ENCODE results near the gene CAPN11. TPM values are rescaled to one million over a fixed set of nuclear protein-coding genes. Genes with fewer than 3 reads are reported as not detected.
A peak's percentile ranks its signal among the peaks of the same experiment; 100 is the strongest.

CAPN11 gene
- total RNA-seq, 1 donor from 2014 or later, result 2.3 TPM

DNA sequence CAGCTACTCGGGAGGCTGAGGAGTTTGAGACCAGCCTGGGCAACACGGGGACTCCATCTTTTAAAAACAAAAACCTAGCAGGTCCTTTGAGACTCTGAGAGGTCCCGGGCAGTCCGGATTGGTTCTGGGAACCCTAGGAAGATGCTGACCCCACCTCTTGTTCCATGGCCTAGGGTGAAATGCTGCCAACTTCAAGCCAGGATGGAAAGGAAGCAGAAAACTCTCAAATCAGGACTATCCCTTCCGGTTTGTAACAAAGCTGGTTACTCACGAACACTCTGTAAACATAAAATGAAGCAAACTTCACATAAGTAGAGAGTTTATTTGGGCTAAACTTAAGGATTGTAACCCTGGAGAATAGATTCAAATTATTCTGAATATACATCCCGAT is 28.0 kb downstream of the CAPN11 start:
- DNase-seq (ENCODE audit: low spot score), result no peak
- Mint-ChIP-seq H3K4me3 (ENCODE audit: unreplicated experiment) (no peak overlapping the region), H3K27me3 (ENCODE audit: unreplicated experiment) (peaks cover 7% of the 10 kb centered on the region), H3K27ac (ENCODE audit: unreplicated experiment) (peak overlapping the region; percentile 89), H3K4me1 (ENCODE audit: unreplicated experiment) (peaks cover 36% of the 10 kb centered on the region), H3K36me3 (ENCODE audit: low read depth, unreplicated experiment) (no peaks in the 10 kb centered on the region), H3K9me3 (ENCODE audit: unreplicated experiment) (no peaks in the 10 kb centered on the region)
- TF ChIP-seq, protein P1, sequence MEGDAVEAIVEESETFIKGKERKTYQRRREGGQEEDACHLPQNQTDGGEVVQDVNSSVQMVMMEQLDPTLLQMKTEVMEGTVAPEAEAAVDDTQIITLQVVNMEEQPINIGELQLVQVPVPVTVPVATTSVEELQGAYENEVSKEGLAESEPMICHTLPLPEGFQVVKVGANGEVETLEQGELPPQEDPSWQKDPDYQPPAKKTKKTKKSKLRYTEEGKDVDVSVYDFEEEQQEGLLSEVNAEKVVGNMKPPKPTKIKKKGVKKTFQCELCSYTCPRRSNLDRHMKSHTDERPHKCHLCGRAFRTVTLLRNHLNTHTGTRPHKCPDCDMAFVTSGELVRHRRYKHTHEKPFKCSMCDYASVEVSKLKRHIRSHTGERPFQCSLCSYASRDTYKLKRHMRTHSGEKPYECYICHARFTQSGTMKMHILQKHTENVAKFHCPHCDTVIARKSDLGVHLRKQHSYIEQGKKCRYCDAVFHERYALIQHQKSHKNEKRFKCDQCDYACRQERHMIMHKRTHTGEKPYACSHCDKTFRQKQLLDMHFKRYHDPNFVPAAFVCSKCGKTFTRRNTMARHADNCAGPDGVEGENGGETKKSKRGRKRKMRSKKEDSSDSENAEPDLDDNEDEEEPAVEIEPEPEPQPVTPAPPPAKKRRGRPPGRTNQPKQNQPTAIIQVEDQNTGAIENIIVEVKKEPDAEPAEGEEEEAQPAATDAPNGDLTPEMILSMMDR (IDR thresholded peaks at IDR 0.05; ENCODE audit: unreplicated experiment), result no peak

DNA sequence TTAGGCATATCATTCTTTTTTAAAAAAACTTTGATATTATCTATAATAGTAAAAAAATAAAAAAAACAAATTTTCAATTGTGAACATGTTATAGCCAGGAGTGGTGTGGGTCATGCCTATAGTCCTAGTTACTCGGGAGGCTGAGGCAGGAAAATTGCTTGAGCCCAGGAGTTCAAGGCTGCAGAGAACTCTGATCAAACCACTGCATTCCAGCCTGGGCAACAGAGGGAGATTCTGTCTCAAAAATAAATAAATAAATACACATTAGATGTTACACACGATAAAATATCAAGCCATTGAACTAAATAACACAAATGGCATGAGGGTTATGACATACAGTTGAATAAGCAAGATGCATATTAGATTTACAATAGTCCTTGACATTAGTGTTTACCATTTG is 30.2 kb downstream of the CAPN11 start:
- TF ChIP-seq, protein P1 (IDR thresholded peaks at IDR 0.05; ENCODE audit: unreplicated experiment), result no peak
- H3K27me3 Mint-ChIP-seq (ENCODE audit: unreplicated experiment), result peaks cover 10% of the 10 kb centered on the region
- no peaks in the 10 kb centered on the region for H3K9me3 Mint-ChIP-seq (ENCODE audit: unreplicated experiment)
- H3K4me3 Mint-ChIP-seq (ENCODE audit: unreplicated experiment), result no peak overlapping the region
- no peak overlapping the region for H3K27ac Mint-ChIP-seq (ENCODE audit: unreplicated experiment)
- no peak for DNase-seq (ENCODE audit: low spot score)
- no peaks in the 10 kb centered on the region for H3K36me3 Mint-ChIP-seq (ENCODE audit: low read depth, unreplicated experiment)
- peaks cover 48% of the 10 kb centered on the region for H3K4me1 Mint-ChIP-seq (ENCODE audit: unreplicated experiment)

DNA sequence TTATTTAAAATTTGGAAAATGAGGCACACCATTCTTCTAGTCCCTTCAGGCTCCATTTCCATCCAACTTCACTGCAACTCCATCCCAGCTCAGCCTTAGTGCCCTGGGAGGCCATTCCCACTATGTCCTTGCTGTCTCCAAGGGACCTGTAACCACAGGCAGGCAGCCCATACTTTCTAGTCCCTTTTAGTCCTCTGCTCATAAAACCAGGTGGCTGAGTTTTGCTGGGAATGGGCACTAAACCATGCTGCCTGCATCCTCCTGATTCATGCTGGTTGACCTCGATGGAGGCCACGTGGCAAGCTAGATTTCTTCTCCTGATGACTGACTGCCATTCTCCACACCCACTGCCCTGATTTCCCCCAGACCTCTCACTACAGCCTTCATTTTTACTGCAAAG is 30.6 kb downstream of the CAPN11 start:
- no peaks in the 10 kb centered on the region for H3K9me3 Mint-ChIP-seq (ENCODE audit: unreplicated experiment)
- peaks cover 44% of the 10 kb centered on the region for H3K4me1 Mint-ChIP-seq (ENCODE audit: unreplicated experiment)
- no peak overlapping the region for H3K27ac Mint-ChIP-seq (ENCODE audit: unreplicated experiment)
- H3K27me3 Mint-ChIP-seq (ENCODE audit: unreplicated experiment), result peaks cover 10% of the 10 kb centered on the region
- DNase-seq (ENCODE audit: low spot score), result no peak
- no peak overlapping the region for H3K4me3 Mint-ChIP-seq (ENCODE audit: unreplicated experiment)
- H3K36me3 Mint-ChIP-seq (ENCODE audit: low read depth, unreplicated experiment), result no peaks in the 10 kb centered on the region
- TF ChIP-seq, protein P1 (IDR thresholded peaks at IDR 0.05; ENCODE audit: unreplicated experiment), result no peak

DNA sequence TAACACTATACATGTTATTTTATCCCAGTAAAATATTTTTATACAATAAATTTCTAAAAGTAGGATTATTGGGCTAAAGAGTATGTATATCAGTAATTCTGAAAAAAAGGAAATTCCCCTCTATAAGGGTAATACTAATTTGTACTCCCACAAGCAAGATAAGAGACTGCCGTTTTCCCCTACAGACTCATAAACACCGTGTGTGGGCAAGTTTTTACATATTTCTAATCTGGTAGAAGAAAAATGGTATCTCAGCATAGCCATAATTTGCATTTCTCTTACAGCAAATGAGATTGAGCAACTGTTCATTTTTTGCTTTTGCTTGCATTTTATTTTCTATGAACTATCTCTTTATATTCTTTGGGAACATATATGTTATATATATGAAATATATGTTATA is 32.1 kb downstream of the CAPN11 start:
- Mint-ChIP-seq H3K9me3 (ENCODE audit: unreplicated experiment) (no peaks in the 10 kb centered on the region), H3K4me3 (ENCODE audit: unreplicated experiment) (no peak overlapping the region), H3K27me3 (ENCODE audit: unreplicated experiment) (peaks cover 10% of the 10 kb centered on the region), H3K27ac (ENCODE audit: unreplicated experiment) (no peak overlapping the region), H3K4me1 (ENCODE audit: unreplicated experiment) (peaks cover 33% of the 10 kb centered on the region), H3K36me3 (ENCODE audit: low read depth, unreplicated experiment) (no peaks in the 10 kb centered on the region)
- DNase-seq (ENCODE audit: low spot score), result no peak
- TF ChIP-seq, protein P1 (IDR thresholded peaks at IDR 0.05; ENCODE audit: unreplicated experiment), result no peak

DNA sequence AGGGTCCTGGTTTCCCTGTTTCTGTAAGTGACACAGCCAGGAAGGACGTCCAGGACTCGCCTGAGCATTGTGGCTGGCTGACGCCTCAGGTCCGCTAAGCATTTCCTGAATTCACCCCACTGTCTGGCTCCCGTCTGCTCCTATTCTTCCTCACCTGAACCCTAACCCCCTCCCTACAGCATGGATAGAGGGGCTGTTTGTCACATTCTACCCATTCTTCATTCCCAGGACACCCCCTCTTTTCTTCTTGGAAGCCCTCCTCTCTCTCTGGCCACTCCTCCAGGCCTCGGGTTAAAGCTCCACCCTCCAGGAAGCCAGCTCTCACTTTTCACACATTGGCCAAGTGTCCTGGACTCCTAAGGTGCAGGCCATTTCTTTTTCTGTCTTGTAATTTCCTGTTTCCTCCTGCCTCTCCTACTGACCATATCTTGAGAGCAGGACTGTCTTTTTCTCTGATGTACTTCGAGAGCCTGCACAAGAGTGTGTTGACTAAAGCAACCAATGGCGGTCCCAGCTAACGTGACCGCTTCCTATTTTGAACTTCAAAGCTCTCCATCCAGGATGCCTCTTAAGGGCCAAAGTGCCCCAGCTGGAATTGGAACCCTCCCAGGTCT is 33.9 kb downstream of the CAPN11 start:
- Mint-ChIP-seq H3K27ac (ENCODE audit: unreplicated experiment) (peak overlapping the region; percentile 97), H3K4me3 (ENCODE audit: unreplicated experiment) (peak overlapping the region; percentile 76)

More for the DNA sequence above, 33.9 kb downstream of the CAPN11 start:
- Mint-ChIP-seq H3K27me3 (ENCODE audit: unreplicated experiment) (peaks cover 4% of the 10 kb centered on the region), H3K36me3 (ENCODE audit: low read depth, unreplicated experiment) (no peaks in the 10 kb centered on the region), H3K9me3 (ENCODE audit: unreplicated experiment) (no peaks in the 10 kb centered on the region), H3K4me1 (ENCODE audit: unreplicated experiment) (peaks cover 22% of the 10 kb centered on the region)
- DNase-seq (ENCODE audit: low spot score), result peak; percentile 47
- TF ChIP-seq, protein P1 (IDR thresholded peaks at IDR 0.05; ENCODE audit: unreplicated experiment), result no peak

All from endothelial cell (in vitro differentiated cells).